HTR-8/SVneo (cell line): ENCODE measurements around the gene KRTAP10-1.

Experiments
- DNase-seq: peaks from one replicate; pipeline ENCODE4 v3.0.0; 2011; ENCODE audit warnings: low spot score, mixed read lengths; ENCODE audit not compliant: insufficient read length
- FAIRE-seq: peaks from 2 replicates; lab custom pipeline; 2011; peaks lifted over from hg19 to GRCh38; lab: Jason Lieb, UNC

The KRTAP10-1 gene

GRCh38 chr21:44530903-44531605 is 8.9 kb downstream of the KRTAP10-1 start:
- no peak for DNase-seq
- FAIRE-seq = no peak

GRCh38 chr21:44530221-44530902 is 9.6 kb downstream of the KRTAP10-1 start:
- FAIRE-seq = no peak
- no peak for DNase-seq

- DNase-seq = no peak
- no peak for FAIRE-seq
These were observed 10.4 kb downstream of the KRTAP10-1 start for GRCh38 chr21:44529503-44530125.

GRCh38 chr21:44529011-44529421 is 11.0 kb downstream of the KRTAP10-1 start:
- no peak for FAIRE-seq
- no peak for DNase-seq

- FAIRE-seq (no peak), DNase-seq (no peak)
These were observed 11.4 kb downstream of the KRTAP10-1 start for GRCh38 chr21:44528634-44528995.

- no peak for FAIRE-seq
- no peak for DNase-seq
These were observed 11.9 kb downstream of the KRTAP10-1 start for GRCh38 chr21:44527983-44528633.

GRCh38 chr21:44527156-44527982 is 12.6 kb downstream of the KRTAP10-1 start:
- FAIRE-seq = no peak
- DNase-seq = no peak

- DNase-seq = no peak
- peak; percentile 46 for FAIRE-seq
These were observed 13.6 kb downstream of the KRTAP10-1 start for GRCh38 chr21:44526096-44526997.

GRCh38 chr21:44525391-44526095 is 14.5 kb downstream of the KRTAP10-1 start:
- DNase-seq = no peak
- FAIRE-seq = no peak

- DNase-seq (no peak), FAIRE-seq (peak; percentile 90)
These were observed 15.3 kb downstream of the KRTAP10-1 start for GRCh38 chr21:44524414-44525371.

GRCh38 chr21:44523567-44524413 is 16.2 kb downstream of the KRTAP10-1 start:
- FAIRE-seq (no peak), DNase-seq (no peak)

GRCh38 chr21:44522753-44523204 is 17.2 kb downstream of the KRTAP10-1 start:
- DNase-seq = no peak
- no peak for FAIRE-seq

GRCh38 chr21:44521928-44522752 is 17.9 kb downstream of the KRTAP10-1 start:
- FAIRE-seq (no peak), DNase-seq (no peak)

- DNase-seq = no peak
- FAIRE-seq = no peak
These were observed 18.6 kb downstream of the KRTAP10-1 start for GRCh38 chr21:44521301-44521927.
